ENCODE results near the gene FLVCR2. TPM values are rescaled to one million over a fixed set of nuclear protein-coding genes. Genes with fewer than 3 reads are reported as not detected.

The FLVCR2 gene
- total RNA-seq, 1 experiment from 2014 or later = 12.4 TPM

GRCh38 chr14:75562089-75562488, 16.3 kb upstream of the FLVCR2 start:
- Histone ChIP-seq H3K9me2 (ENCODE audit: insufficient read depth) (no peaks in the 10 kb centered on the region), H3K4me3 (no peak overlapping the region), H3F3A (ENCODE audit: insufficient read depth, low read depth) (peaks cover 41% of the 10 kb centered on the region), H3K27me3 (ENCODE audit: insufficient read depth, low read depth) (no peaks in the 10 kb centered on the region), H3K4me1 (replicated peaks; ENCODE audit: insufficient read depth) (peaks cover 64% of the 10 kb centered on the region), H3K79me2 (ENCODE audit: low read depth) (no peaks in the 10 kb centered on the region), H3K4me2 (peak overlapping the region; percentile 27), H2AFZ (no peak overlapping the region), H3K36me3 (ENCODE audit: low read depth) (no peaks in the 10 kb centered on the region), H3K27ac (peak overlapping the region; percentile 52), H4K20me1 (ENCODE audit: insufficient read depth) (no peaks in the 10 kb centered on the region), H3K9me3 (ENCODE audit: insufficient read depth, low read depth) (0 out of 2 replicates have a peak, but pooled peaks cover 5% of the 10 kb centered on the region)
- TF ChIP-seq EZH2 (IDR thresholded peaks at IDR 0.05; ENCODE audit: low read depth) (no peak), CTCF (conservative IDR thresholded peaks at IDR 0.05) (no peak)
- BruUV-seq (replicated peaks) = no TSS peak
- ChIA-PET CTCF (interaction anchor here (0.6 to 3.1 kb wide), 8 partner anchors 10 to 1489 kb away, joined by 4 to 47 read pairs (median 6); no protein-coding TSS in a partner anchor), POLR2A (ENCODE audit: unreplicated experiment) (interaction anchor here (0.6 to 0.9 kb wide), 4 partner anchors 9 to 1549 kb away, joined by 3 to 6 read pairs (median 4); no protein-coding TSS in a partner anchor)
- peak; percentile 75 to 89 for DNase-seq
- intact Hi-C loops (cut with micrococcal nuclease; ENCODE audit: unreplicated experiment) = loop anchor here (10.0 kb wide), 1 partner anchor 677 kb away; the partner anchor contains the start of gene DLST

DNA sequence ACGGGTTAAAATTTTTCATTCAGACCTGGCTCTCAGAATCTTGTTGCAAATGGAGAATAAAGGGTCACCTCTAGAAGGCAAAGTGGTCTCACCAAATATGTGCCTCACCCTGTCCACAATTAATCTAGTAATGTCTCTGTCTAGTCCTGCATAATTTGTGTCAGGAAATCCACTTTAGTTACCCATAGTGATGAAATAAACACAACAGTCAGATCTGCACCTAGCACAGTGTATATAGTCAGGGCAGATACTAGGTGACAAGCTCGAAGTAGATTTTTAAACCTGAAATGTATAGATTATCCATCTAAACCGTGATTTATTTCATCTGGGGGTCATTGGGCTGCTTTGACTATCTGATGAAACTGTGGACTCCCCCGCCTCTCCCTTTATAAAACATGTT, 15.9 kb upstream of the FLVCR2 start:
- H3K27me3 ChIP-seq (ENCODE audit: insufficient read depth, low read depth) = no peaks in the 10 kb centered on the region
- intact Hi-C loops (cut with micrococcal nuclease; ENCODE audit: unreplicated experiment) = loop anchor here (10.0 kb wide), 1 partner anchor 678 kb away; the partner anchor contains the start of gene DLST
- no TSS peak for BruUV-seq (replicated peaks)
- no peak overlapping the region for H3K4me3 ChIP-seq
- H3F3A ChIP-seq (ENCODE audit: insufficient read depth, low read depth) = peaks cover 41% of the 10 kb centered on the region
- H4K20me1 ChIP-seq (ENCODE audit: insufficient read depth) = no peaks in the 10 kb centered on the region
- DNase-seq = no peak
- H3K4me1 ChIP-seq (replicated peaks; ENCODE audit: insufficient read depth) = peaks cover 64% of the 10 kb centered on the region
- ChIA-PET CTCF (interaction anchor here (0.6 to 3.1 kb wide), 4 partner anchors 15 to 1489 kb away, joined by 4 to 47 read pairs (median 6); no protein-coding TSS in a partner anchor), POLR2A (ENCODE audit: unreplicated experiment) (interaction anchor here (0.6 to 0.9 kb wide), 4 partner anchors 9 to 1549 kb away, joined by 3 to 6 read pairs (median 4); no protein-coding TSS in a partner anchor)
- H3K4me2 ChIP-seq = peak overlapping the region; percentile 27
- H3K9me3 ChIP-seq (ENCODE audit: insufficient read depth, low read depth) = 0 out of 2 replicates have a peak, but pooled peaks cover 5% of the 10 kb centered on the region
- H3K9me2 ChIP-seq (ENCODE audit: insufficient read depth) = no peaks in the 10 kb centered on the region
- no peaks in the 10 kb centered on the region for H3K36me3 ChIP-seq (ENCODE audit: low read depth)
- no peak overlapping the region for H2AFZ ChIP-seq
- H3K27ac ChIP-seq = peak overlapping the region; percentile 52
- TF ChIP-seq CTCF (conservative IDR thresholded peaks at IDR 0.05) = no peak
- H3K79me2 ChIP-seq (ENCODE audit: low read depth) = no peaks in the 10 kb centered on the region

GRCh38 chr14:75563931-75564330, 14.5 kb upstream of the FLVCR2 start:
- TF ChIP-seq EZH2 (IDR thresholded peaks at IDR 0.05; ENCODE audit: low read depth) (no peak), CTCF (conservative IDR thresholded peaks at IDR 0.05) (no peak)
- Histone ChIP-seq H3K9me2 (ENCODE audit: insufficient read depth) (no peaks in the 10 kb centered on the region), H3K79me2 (ENCODE audit: low read depth) (no peaks in the 10 kb centered on the region), H4K20me1 (ENCODE audit: insufficient read depth) (no peaks in the 10 kb centered on the region), H3K27me3 (ENCODE audit: insufficient read depth, low read depth) (no peaks in the 10 kb centered on the region), H3K9me3 (ENCODE audit: insufficient read depth, low read depth) (no peaks in the 10 kb centered on the region), H3K4me2 (no peak overlapping the region; the same call in 1 of the 2 replicates), H3K4me1 (replicated peaks; ENCODE audit: insufficient read depth) (peaks cover 55% of the 10 kb centered on the region), H3K27ac (no peak overlapping the region), H3K36me3 (ENCODE audit: low read depth) (no peaks in the 10 kb centered on the region), H3K4me3 (no peak overlapping the region), H3F3A (ENCODE audit: insufficient read depth, low read depth) (peaks cover 39% of the 10 kb centered on the region), H2AFZ (no peak overlapping the region)
- no TSS peak for BruUV-seq (replicated peaks)
- ChIA-PET POLR2A (ENCODE audit: unreplicated experiment) (no interaction called here), CTCF (interaction anchor here (1.0 to 1.2 kb wide), 2 partner anchors 12 to 256 kb away, joined by 3 to 4 read pairs; no protein-coding TSS in a partner anchor)
- DNase-seq = peak in 1 of 2 experiments; percentile 55
- intact Hi-C loops (cut with micrococcal nuclease; ENCODE audit: unreplicated experiment) = loop anchor here (10.0 kb wide), 1 partner anchor 679 kb away; the partner anchor contains the start of gene DLST

All from PC-9 (cell line).